ENCODE measurements around the gene EVPL. TPM values are rescaled to one million over a fixed set of nuclear protein-coding genes. Genes with fewer than 3 reads are reported as not detected.
"Not testable (repeated sequence)": the region's sequence is repeated elsewhere in the genome, so short reads cannot be mapped to it uniquely, and the experiment has no call there.

The EVPL gene
- total RNA-seq, 1 donor from 2014 or later = 14.4 TPM

DNA sequence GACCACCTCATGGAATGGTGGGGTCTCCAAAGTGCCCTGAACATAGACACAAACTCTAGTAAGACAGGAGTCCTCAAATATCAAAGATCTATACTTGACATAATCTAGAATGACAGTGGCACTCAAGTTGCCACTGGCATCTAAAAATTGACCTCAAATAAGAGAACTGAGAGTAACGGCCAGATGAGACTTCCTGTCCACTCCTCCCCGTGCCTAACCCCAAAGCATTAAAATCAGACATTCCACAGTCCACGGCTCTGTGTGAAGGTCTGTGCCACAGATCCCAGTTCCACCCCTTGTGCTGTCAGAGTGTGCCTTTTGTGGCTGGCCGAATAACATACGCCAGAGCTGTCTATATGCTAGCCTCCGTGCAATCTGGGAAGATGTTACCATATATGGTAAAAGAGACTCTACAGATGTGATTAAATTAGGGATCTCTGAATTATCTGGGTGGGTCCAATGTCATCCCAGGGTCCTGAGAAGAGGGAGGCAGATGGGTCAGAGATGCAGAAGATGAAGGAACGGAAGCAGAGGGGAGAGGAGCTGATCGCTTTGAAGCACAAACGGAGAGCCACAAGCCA lies 21.0 kb upstream of the EVPL start:
- DNase-seq (ENCODE audit: low read depth) = no peak

DNA sequence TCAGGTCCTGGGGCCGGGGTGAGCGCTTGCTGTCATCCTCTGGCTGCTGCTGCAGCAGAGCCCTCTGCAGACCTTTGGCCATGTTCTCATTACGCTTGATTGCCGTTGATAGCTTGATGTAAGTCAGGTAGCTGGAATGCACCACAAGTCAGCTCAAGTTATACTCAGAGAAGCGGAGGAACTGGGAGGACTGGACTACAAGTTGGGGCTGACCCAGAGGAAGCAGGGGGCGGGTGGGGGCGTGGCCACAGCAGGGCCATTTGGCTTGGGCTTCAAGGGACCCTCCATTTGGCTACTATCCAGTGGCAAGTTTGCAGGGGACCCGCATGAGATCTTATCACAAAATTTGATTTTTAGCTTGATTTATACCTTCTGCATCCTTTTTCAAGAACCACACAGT lies 19.0 kb upstream of the EVPL start:
- DNase-seq (ENCODE audit: low read depth) = no peak

DNA sequence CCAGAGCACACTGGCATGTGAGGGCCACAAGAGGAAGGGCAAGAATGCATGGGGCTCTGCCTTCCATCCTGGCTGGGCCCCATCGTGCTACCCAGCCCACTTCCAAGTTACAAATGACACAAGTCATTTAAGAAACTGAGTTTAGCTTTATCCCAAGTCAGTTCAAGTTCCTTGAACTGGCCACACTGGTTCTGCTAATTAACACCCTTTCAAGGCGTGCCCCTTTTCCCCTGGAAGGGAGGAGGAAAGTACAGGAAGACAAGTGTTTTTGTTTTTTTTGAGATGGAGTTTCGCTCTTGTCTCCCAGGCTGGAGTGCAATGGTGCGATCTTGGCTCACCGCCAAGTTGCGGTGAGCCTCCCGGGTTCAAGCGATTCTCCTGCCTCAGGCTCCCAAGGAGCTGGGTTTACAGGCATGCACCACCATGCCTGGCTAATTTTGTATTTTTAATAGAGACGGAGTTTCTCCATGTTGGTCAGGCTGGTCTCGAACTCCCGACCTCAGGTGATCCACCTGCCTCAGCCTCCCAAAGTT lies 17.4 kb upstream of the EVPL start:
- not testable (repeated sequence) for DNase-seq (ENCODE audit: low read depth)

DNA sequence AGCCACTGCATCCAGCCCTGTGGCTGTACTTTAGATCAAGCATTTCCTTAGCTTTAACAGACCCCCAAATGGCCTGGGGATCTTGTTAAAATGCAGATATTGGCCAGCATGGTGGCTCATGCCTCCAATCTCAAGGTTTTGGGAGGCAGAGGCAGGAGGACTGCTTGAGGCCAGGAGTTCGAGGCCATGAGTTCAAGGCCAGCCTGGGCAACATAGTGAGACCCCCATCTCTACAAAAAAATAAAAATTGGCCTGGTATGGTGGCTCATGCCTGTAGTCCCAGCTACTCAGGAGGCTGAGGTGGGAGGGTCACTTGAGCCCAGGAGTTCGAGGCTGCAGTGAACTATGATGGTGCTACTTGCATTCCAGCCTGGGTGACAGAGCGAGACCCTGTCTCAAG lies 15.8 kb upstream of the EVPL start:
- DNase-seq (ENCODE audit: low read depth) = not testable (repeated sequence)

DNA sequence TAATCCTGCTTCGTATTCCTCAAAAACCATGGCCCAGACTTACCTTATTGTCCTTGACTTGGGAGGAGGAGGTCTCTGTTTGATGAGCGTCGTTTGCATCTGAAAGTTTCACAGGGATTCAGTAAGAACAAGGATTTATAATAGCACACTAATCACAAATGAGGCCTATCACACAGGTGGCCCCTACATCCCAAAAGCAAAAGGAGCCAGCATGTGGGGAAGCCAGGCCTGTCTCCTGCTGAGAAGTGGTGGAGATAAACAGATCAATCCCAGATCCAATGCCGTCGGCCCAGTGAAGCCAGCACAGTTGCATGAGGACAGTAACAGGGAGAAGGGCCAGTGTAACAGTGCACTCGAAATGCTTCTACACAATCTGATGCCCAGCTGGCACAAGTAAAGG lies 13.3 kb upstream of the EVPL start:
- DNase-seq (ENCODE audit: low read depth) = no peak

DNA sequence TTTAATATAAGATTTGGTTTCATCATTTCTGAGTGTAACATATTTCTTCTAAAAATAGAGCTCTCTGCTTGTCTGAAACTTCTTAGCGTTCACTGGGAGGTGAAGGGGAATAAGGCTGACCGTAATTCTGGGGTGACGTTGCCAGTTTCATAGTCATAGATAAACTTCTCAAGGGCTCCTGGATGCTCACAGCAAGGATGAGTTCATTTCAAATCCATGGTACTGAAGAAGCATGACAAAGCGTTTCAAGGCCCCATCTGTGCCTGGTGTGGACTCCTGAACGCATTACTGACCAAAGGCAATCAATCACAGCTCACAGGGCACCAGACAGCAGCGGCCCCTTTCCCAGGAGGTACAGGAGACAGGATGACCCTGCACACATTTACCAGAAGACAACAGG lies 12.0 kb upstream of the EVPL start:
- no peak for DNase-seq (ENCODE audit: low read depth)

DNA sequence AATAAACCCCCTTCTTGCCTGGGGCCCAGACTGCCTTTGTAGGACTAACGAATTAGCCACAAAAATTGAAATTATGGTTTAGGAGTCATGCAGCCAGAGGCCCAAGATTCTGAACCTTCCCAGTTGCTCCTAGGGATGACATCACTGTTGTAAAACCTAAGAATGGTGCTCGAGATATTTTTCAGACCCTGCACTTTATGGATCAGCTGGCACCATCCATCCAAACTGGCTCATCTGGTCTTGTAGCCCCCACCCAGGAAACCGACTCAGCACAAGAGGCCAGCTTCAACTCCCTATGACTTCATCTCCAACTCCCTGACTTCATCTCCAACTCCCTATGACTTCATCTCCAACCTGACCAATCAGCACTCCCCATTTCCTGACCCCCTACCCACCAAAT lies 10.9 kb upstream of the EVPL start:
- peak; percentile 28 for DNase-seq (ENCODE audit: low read depth)

DNA sequence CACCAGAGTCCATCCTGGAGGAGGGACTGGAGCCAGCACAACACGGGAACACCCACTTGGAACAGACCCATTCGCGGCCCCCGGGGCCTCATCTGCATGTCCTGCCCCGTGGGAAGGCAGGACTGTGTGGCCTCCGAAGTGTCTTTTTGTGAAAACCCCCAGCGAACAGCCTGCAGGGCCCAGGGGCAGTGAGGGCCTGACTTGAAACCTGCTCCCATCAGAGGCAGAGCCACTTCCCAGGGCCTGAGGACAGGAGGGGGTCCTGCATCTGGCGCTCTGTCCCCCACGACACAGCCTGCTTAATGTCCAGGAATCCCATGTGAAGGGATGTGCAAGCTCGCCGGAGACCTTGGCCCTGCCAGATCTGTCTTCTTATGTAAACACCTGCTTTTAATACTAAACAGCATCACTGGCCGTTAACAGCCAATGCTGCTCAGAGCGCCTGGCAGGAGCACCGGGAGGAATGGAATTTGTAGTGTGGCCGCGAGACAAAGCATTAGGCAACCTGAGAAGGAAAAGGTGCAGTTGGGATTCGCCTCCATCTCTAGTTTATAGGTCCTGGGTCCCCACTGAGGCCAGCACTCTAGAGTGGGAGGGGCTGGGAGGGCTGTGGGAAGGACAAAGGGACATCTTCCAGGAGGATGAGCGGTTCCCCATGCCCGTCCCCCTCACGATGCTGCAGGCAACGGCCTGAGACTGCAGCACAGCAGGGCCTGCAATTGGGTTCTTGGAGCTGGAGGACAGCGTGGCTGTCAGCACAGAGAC lies 9.6 kb upstream of the EVPL start:
- DNase-seq (ENCODE audit: low read depth) = no peak

DNA sequence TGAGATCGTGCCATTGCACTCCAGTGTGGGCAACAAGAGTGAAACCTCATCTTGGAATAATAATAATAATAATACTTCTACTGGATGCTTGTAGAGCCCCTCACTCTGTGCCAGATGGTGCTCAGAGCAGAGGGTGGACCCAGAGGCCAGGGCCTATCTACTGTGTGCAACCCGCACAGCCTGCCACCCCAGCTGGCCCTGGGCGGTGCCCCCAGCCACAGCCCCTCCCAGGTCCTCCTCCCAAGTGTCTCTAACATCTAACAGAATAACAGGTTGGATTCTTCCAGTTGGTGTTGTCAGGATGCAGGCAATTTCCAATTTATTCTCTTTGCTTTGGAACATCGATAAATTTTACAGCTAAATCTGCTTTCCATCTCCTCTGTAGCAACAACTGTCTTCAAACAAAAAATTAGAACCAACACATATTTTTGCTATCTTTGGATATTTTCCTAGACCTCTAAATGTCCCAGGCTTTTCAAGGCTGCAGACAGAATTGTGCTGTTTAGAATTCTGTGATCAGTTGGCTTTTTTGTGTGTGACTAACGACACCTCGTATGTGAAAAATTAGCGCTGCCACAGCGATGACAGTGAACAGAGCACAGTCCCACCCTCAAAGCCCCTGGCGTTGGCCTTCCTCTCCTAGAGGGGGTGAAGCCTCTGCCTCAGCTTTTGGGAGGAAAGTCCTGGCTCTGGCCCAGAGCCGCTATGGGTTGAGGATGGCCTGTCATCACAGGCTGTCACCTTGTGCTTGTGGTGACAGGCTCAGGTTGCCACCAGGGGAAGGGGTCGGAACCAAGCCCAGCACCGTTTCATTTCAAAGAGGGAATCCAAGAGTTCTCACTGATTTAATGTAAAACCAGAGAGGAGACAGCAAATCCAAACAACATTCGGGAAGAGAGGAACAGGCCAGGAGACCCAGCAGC lies 7.6 kb upstream of the EVPL start:
- no peak for DNase-seq (ENCODE audit: low read depth)

DNA sequence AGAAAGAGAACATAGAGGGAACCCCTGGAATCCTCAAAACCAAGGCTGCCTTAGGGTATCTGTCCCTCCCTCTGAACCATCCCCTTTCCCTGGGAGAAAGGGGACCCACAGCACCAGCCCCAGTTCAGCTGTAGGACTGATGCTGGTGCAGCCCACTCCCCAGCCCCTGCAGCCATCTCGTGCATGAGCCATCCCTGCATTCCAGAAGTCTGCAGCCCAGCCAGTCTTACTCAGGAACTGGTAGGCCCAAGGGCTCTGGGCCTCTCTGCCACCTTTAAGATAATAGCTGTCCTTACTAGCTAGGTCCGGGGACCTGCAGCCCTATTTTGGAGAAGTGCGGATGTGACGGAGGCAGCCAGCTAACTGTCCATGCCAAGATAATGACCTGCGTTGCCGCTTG lies 6.0 kb upstream of the EVPL start:
- DNase-seq (ENCODE audit: low read depth) = no peak

DNA sequence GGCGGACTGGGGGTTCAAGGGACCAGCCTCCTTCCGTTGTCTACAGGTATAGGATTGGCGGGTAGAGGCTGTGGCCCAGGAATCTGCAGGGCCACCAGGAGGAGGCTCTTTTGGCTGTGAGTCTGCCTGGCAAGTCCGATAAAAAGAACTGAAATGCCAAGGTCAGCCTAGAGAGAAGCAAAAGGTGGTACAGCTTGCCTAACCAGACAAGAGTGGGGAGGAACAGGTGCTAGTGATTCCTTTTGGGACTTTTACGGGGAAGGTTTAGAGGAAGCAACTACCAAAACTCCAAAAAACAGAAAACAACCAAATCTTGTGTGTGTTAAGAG lies 5.6 kb upstream of the EVPL start:
- no peak for DNase-seq (ENCODE audit: low read depth)

DNA sequence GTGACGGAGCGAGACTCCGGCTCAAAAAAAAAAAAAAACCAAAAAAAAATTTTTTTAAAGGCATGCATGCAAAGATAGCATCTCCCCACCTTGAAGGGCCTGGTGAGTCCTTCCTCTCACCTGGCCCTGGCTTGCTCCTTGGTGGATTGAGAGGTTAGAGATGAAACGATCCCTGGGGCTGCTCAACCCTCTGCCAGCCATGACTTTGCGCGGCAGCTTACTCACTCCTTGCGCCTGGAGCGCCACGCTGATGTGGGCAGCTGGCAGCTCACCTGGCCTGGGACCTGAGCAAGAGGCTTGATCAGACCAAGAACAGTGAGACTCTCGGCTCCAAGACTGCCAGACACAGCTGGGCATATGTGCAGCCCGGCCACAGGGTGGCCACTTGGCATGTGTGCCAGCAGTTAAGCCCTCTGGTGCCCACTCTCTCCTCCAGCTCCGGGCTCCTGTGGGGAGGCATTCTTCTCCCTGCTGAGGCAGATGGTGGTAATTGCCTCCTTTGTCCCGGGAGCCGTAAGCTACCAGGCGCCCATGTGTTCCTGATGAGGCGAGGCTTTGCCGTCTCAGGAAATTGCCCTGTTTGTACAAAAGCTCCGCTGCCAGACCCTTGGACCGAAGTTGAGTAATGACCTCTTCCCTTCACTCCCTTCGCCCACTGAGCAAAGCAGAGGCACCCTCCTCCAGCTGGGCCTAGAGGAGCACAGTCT lies 5.1 kb upstream of the EVPL start:
- no peak for DNase-seq (ENCODE audit: low read depth)

DNA sequence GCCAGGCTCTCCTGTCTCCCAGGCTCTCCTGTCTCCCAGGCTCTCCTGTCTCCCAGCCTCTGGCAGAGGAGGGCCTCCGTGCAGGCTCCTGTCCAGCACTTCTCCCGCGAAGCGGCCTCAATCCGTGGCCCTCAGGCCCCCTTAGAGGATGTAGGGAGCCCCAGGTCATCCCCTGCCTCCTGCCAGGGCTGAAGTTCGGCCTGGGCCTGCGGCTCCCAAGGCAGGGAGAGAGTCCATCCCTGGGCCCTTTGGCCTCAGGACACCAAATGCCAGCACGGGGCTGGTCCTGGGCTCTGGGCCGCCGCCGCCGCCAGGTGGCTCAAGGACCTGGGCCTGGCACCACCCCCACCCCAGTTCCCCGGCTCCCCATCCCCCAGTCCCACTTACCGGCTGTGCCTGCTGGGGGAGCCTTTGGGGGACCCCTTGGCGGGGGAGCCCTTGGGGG lies 370 bp downstream of the EVPL start:
- no peak for DNase-seq (ENCODE audit: low read depth)

DNA sequence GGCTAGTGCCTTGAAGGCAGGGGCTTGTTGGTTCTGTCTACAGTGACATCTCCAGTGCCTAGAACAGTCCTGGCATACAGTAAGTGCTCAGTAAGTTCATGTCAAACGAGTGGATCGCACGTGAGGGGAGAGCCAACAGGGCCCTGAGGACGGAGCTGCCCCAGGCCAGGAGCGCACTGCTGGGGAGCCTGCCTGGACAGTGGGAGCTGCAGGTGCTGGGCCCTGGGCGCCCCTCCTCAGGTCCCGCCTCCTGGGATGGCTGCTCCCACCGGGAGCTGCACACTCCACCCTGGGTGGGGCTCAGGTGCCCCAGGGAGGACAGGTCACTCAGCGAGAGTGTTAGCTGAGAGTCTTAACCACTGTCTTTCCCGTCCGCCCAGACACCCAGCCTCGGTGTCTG lies 1.8 kb downstream of the EVPL start:
- no peak for DNase-seq (ENCODE audit: low read depth)

DNA sequence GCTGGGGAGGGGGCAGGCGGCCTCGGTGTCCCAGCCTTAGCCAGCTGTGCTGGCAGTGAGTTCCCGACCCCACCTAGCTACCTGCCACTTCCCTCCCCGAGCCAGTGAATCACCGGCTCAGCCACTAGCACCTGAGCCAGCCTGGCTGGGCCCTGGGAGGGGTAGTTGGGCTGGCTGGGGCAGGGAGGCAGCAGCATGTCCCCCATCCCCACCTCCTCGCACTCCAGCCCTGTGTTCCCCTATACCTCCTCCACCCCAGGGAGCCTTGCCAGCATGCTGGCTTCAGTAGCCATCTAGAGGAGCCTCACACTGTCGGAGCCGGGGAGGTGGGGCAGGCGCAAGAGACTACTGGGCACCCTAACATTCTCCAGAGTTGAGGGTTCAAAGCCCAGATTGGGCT lies 2.8 kb downstream of the EVPL start:
- no peak for DNase-seq (ENCODE audit: low read depth)

DNA sequence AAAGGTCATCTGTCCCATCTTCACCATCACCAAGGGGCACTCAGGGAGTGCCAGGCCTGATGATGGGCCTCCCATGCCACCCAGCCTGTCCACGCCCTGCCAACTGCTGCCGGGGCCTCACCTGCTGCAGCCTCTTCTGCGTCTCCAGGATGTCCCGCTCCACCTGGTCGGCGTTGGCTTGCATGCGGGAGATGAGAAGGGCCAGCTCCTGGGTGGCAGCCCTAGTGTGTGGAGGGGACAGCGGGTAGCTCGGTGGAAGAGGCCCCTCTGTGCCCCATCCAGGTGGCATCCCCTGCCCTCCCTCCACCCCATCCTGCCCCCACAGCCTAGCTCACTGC lies 3.2 kb downstream of the EVPL start:
- DNase-seq (ENCODE audit: low read depth) = no peak

DNA sequence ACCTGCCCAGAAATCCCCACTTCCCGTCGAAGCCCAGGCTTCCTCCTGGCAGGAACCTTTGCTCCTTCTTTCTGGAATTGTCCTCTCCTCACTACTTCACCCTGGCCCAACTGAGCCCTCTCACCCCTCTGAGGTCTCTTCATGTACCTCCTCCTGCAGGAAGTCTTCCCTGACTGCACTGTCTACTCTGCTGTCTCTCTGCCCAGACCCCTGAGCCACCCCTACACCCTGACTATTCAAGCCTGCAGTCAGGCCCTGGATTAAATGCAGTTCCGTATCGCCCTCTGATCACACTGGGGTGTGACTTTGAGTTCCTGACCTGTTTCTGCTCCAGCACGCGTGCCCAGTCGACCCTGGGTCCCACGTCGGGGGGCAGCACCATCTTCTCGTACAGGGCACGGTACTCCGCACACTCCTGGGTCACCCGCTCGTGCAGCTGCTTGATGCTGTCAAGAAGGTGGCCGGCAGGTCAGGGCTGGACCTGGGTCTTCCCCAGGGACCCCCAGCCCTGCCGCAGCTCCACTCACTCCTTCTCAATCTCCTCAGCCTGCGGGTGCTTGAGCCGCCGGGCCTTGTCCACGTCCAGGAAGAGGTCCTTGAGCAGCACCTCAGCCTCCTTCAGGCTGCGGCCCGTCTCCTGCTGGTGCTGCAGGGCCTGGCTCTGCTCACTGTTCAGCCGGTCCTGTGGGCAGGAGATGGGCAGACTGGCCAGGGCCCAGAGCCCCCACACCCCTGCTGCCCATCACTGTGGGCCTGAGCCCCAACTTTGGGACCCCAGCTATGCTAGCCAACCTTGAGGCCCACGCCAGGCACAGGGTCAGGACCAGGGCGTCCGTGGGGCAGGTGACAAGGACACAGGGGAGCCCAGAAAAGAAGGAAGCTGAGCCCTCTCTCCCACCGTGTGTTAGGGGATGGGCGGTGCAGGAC lies 3.9 kb downstream of the EVPL start:
- DNase-seq (ENCODE audit: low read depth) = no peak

DNA sequence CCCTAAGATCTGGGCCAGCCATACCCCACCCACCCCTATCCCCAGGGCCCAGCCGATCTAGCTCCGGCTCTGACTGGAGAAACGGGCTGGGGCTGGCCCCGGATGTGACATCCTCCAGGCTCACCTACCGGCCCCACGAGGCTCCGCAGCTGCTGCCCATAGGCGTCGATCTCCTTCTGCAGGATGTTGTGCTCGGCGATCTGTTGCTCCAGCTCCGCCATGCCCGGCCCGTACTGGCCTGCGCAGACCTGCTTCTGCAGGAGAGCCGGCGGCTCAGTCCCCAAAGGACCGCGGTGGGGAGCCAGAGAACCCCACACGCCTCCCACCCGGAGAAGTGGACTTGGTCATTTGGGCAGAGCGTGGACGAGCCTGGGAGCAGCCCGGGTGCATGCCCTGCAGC lies 4.8 kb downstream of the EVPL start:
- no peak for DNase-seq (ENCODE audit: low read depth)

DNA sequence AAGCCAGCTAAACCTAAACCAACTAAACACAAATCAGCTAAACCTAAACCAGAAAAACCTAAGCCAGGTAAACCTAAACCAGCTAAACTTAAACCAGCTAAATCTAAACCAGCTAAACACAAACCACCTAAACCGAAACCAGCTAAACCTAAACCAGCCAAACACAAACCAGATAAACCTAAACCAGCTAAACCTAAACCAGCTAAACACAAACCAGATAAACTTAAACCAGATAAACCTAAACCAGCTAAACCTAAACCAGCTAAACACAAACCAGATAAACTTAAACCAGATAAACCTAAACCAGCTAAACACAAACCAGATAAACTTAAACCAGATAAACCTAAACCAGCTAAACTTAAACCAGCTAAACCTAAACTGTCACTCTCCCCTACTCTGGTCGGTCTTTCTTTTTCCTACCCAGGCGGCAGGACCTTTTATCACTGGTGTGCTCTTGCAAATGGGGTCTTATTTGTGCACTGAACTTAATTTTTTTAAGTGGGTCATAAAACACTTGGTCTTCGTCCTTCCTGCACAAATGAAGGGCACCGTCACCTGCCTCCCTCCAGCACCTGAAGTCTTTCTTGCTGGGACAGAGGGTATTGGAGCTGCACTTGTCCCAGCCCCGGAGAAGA lies 7.2 kb downstream of the EVPL start:
- no peak for DNase-seq (ENCODE audit: low read depth)

DNA sequence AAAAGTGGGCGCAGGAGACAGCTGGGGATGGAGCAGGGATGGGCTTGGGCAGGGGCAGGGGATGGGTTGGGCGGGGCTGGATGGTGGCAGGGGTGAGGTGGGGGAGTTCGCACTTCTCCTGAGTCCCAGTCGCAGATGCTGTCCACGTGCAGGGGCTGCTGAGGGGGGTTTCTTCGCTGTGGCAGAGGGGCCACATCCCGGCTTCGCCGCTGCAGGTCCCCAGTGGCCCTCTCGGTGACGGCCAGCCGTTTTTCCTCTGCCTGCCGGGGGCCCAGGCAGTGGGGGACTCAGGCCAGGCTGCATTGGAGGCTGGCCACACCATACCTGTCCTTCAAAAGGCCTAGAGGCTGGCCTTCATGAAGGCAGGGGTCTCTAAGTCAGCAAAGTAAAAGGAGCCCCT lies 8.3 kb downstream of the EVPL start:
- DNase-seq (ENCODE audit: low read depth) = no peak

DNA sequence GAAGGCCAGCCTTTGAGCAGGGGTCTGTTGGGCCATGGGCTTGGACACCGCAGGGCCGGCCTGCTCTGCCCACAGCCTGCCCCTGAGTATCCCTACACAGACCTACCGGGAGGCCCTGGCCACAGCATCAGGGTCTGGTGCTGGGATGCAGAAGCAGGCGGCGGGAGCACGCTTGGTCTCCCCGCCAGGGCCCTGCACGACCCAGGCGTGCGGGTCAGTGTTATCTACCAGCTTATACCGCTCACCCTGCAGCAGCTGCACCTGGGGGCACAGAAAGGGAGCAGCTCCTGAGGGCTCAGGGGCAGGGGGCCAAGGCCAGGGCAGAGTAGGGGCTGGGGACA lies 8.8 kb downstream of the EVPL start:
- DNase-seq (ENCODE audit: low read depth) = no peak
